Measurements from ENCODE around the gene GPR3.
A peak's percentile ranks its signal among the peaks of the same experiment; 100 is the strongest.
"Not testable (repeated sequence)": the region's sequence is repeated elsewhere in the genome, so short reads cannot be mapped to it uniquely, and the experiment has no call there.

Gene GPR3

GRCh38 chr1:27402349-27402754 lies 9.9 kb downstream of the GPR3 start:
- DNase-seq: peak; percentile 47

DNA sequence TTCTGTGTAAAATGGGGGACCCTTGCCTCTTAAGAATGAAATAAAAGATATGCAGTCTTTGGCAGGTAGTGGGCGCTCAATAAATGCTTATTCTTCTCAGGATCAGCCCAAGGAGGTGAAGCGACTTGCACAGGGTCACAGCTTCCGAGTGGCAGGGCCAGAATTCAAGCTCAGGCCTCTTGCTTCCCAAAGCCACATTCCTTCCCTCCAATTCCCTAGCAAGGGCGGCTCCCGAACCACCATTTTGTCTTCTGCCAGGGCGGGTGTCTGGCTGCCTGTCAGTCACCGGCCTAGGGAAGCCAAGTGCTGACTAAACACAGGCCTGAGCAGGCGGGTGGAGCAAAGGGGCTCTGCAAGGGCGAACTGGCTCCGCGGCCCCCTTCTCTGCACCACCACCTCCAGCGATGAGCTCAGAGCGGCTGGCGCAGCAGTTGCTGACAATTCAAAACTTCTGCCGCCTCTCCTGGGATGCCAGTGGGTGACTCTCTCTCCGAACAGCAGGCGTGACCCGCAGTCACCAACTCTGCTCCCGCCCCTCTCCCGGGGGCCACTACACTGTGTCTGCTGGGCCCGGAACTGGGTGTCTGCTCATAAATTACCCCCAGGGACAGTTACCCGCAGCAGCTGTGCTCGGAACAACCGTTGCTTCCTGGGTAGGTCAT lies 10.8 kb downstream of the GPR3 start:
- peak; percentile 80 for DNase-seq

DNA sequence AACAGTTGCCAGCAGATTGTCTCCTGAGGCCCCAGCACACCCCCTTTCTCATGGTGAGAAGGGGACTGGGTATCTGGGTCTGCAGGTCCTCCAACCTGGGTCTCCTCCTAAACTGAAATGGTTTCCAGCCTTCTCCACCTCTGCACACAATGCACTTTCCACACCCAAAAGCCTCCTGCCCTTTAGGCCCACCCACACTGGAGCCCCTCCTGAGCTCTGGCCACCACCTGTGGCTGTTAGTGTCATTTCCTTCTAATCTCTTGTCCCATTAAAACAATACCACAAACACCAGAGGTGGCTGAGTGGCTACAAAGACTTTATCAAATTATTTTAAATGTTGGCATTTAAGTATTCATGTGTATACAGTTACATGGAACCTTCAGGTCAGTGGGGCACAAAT lies 11.5 kb downstream of the GPR3 start:
- DNase-seq: no peak

GRCh38 chr1:27405074-27405473 lies 12.7 kb downstream of the GPR3 start:
- DNase-seq: peak; percentile 89

DNA sequence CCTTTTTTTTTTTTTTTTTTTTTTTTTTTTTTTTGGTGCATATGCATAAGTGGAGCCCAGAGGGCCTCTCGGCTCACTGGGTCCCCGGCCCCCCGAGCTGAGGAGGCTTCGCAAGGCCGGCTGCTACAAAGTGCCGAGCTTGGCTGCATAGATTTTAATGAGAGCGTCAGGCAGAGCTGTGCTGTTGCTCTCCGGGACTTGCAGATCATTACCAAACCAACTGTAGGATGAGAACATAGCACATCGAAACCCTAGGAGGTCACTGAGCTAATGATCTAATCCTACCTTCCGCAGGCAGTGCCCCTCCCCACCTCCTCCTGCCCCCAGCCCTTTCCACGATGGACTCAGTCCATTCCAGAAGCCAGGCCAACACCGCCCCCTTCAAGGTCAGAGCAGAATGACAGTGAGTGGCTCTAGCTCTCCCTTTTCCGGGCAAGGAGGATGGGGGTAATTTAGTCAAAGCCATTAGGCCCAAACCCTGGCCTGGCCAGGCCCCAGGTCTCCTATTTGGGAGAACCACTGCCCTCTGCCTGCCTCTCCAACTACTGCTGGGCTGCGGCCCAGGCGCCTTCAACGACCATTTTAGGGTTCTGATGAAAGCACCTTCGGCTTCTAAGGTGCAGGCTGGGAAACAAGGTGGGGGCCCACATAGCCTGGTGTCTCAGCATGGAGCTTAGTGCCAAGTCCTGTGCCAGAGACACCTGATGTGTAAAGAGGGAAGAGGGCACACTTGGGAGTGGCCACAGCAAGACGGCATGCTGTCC lies 13.4 kb downstream of the GPR3 start:
- not testable (repeated sequence) for DNase-seq

DNA sequence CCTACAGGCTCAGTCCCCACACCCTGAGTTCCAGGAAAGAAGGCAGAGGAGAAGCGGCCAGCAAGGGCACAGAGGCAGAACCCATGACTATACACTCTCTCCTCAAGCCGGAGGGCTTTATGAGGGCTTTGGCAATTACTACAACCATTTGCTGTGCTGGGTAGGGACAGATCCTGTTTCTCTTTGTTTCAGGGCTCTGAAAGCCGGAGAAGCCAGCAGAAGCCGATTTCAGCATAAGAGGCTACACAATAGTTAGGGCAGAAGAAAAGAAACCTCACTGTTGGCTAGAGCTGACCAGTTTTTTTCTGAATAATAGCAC lies 13.9 kb downstream of the GPR3 start:
- no peak for DNase-seq

GRCh38 chr1:27406791-27407190 lies 14.4 kb downstream of the GPR3 start:
- DNase-seq: not testable (repeated sequence)

GRCh38 chr1:27408151-27408550 lies 15.7 kb downstream of the GPR3 start:
- DNase-seq: peak; percentile 46

- no peak for DNase-seq
These were observed 17.2 kb downstream of the GPR3 start for GRCh38 chr1:27409669-27410068.

- DNase-seq: no peak
These were observed 18.3 kb downstream of the GPR3 start for GRCh38 chr1:27410709-27411108.

GRCh38 chr1:27412502-27412901 lies 20.1 kb downstream of the GPR3 start:
- DNase-seq: no peak

- DNase-seq: no peak
These were observed 20.6 kb downstream of the GPR3 start for GRCh38 chr1:27413004-27413403.

DNA sequence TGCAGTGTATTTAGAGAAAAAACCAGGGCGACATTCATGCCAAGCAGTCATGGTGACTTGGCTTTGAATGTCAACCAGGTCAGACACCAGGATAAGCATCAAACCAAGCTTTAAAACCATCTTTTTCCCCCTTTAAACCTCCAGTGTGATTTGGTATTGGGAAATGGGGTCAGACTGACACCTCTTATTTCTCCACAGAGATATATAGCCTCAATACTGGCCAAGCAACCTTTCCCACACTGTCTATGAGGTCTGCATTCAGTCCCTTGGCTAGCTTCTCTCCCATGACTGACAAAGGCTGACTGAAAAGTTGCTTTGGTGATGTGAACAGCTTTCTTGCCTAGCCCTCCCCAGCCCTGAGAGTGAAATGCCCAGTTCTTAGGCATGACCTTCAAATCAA lies 21.7 kb downstream of the GPR3 start:
- DNase-seq: no peak

DNA sequence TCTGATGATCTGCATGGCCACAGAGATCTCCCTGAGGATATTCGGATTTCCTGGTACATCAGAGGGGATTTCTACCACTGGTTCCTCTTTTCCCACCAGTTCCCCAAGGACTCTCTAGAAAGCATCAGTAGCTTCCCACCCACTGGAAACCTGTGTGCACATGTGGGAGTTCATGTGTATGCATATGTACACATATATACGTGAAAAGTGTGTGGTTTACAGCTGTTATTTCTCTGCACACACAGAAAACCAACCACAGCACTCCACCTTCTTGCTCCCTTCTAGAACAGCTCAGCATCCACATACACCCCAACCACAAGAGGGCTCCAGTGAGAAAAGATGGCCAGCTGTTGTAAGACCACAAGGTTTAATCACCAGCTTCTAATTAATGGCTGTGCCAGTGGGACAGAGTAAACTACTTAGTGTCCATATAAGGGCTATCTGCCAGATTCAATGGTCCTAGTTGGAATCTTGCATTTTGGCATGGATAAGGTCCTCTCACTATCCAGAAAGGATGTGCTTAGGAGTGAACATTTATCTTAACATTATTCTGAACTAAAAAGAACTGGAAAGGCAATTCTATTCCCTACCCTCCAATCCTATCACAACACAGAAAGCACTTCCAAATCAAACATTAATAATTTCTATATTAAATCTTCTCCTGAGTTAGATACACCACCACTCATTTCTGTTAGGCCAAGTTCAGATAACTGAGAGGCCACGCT lies 24.1 kb downstream of the GPR3 start:
- DNase-seq: peak; percentile 64

DNA sequence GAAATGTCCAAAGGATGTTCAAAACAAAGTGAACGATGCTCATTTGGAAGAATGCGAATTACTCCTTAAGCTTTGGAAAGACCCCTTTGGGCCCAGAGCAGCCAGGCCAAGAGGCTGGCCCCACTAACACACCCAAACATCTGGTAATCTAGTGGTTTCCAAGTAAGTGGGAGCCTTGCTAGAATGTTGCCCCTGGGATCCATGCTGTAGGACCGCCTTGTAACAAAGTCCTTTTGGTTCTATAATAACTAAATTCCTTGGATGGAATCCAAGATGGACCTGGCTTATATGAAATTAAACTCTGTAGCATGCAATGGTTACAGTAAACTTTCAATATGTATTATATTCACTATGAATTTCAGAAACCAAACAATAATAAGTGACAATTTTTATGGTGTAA lies 25.3 kb downstream of the GPR3 start:
- no peak for DNase-seq

DNA sequence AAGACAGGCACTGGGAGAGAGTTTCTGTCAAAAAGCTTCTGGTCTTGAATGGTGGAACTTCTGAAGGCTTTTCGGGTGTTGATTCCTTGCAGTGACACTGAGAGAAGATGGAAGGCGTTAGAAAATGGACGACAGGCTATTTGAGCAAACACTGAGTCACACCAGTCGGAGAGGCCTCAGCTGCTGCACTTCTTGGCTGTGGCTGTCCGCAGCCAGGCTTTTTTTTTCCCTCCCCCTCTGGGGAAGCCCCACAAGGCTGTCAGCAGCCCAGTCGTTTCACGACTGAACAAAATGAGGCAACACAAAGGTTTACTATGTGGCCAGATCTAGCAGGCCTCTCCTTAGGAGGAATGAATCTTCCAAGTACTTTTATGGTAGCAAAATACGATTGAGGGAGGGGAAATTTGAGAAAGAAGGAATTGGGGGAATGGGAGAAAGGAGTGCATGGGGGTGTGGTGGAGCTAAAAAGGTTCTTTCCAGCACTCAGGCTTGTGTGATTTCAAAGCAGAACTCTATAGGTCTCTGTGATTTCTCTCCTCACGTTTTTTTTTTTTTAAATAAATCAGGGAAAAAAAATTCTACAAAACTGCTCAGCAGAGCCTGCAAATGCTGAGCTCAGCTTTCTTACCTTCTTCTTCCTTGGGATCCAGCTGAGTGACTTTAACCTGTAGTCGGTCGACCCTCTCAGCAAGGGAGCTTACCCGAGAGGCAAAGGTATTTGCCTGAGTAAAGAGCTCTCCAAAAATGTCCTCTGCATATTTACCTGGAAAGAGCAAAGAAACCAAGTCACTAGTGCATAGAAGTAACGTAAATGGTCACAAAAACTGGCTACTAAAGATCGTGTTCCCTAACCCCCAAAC lies 26.1 kb downstream of the GPR3 start:
- DNase-seq: peak; percentile 93

DNA sequence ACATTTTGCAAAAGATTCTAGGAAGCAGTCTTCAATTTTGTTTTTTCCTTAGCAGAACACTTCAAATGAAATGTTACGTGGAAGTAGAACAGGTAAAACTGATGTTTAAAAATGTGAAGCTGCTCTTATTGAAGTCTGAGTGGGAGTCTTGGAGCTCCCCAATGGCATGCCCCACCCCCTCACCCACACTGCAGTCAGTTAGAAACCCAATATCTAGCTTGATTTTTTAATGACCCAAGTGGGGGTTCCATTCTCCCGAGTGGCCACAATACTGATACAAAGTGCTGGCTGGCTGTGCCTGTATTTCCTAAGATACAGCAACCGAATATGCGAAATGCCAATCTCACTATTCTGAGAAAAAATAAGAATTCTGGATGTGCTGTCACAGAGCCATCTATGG lies 31.3 kb downstream of the GPR3 start:
- no peak for DNase-seq

DNA sequence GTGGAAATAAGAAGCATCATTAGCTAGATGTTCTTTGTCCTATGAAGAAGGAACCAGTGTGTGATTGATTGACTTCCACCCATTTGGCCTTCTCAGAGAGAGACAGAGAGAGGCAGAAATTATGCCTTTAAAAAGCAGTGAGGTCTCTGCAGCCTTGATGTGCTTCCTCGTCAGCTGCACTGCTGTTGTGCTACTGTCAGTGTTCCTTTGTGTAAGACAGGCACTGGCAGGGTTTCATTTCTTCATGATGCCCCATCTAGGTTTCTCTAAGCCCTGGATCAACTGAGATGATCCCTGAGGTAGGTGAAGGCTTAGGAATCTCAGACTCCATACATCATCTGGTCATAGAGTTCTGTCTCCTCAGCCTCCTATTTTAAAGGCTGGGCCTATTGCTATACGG lies 34.9 kb downstream of the GPR3 start:
- DNase-seq: no peak

- DNase-seq: no peak
These were observed 35.4 kb downstream of the GPR3 start for GRCh38 chr1:27427816-27428315.

GRCh38 chr1:27428316-27429028 lies 36.0 kb downstream of the GPR3 start:
- DNase-seq: no peak

DNA sequence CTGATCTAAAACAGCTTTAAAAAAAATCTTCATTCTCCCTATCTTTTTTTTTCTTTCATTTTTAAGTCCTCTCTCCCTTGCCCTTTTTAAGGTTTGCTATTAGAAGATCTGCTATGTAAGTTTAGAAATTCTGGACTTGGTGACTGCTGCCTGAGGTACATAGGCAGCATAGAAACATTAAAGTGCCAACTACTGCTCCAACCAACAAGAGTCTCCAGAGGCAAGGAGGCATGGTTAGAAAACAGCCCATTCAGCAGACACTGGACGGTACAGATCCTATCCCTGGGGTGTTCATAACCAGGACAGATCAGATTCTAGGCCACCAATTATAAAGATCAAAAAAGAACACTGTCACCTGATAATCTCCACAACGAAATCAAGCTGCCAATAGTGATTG lies 36.6 kb downstream of the GPR3 start:
- no peak for DNase-seq

GRCh38 chr1:27430903-27431600 lies 38.6 kb downstream of the GPR3 start:
- DNase-seq: peak; percentile 11
